HL-60 (cell line): Measurements from ENCODE around the gene CPNE4.

ENCODE experiments used
- GABPA ChIP-seq: IDR thresholded peaks from 2 replicates; pipeline ENCODE4 v1.6.1; 2012; ENCODE audit warnings: low read depth
- POLR2AphosphoS5 ChIP-seq: IDR thresholded peaks from 2 replicates; pipeline ENCODE4 v1.6.1; 2012; ENCODE audit warnings: low read depth
- REST ChIP-seq: IDR thresholded peaks from 2 replicates; pipeline ENCODE4 v1.6.1; 2012; ENCODE audit warnings: low read depth; ENCODE audit not compliant: insufficient replicate concordance
- TF ChIP-seq, protein P1 (sequence below): IDR thresholded peaks from one replicate; pipeline ENCODE4 v1.5.1; 2011; ENCODE audit warnings: low read length, control low read depth, inconsistent platforms; ENCODE audit not compliant: insufficient read depth

DNA sequence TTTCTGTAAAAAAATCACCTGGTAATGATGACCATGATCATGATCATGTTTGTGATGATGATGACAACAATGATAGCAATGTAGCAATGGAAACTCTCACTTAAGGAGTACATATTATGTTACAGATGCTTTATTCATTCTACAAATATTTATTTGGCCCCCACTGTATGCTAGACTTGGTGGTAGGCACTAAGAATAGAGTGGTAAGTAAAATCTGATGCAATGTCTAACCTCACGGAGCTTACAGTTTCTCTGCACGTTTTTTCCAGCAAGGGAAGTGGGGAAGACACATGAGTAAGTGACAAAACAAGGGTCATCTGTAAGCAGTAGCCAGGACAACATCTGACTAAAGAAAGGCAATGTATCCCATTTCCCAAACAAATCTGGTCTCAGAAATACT is 332.7 kb downstream of the CPNE4 start:
- no peak for TF ChIP-seq POLR2AphosphoS5
- TF ChIP-seq, protein P1, sequence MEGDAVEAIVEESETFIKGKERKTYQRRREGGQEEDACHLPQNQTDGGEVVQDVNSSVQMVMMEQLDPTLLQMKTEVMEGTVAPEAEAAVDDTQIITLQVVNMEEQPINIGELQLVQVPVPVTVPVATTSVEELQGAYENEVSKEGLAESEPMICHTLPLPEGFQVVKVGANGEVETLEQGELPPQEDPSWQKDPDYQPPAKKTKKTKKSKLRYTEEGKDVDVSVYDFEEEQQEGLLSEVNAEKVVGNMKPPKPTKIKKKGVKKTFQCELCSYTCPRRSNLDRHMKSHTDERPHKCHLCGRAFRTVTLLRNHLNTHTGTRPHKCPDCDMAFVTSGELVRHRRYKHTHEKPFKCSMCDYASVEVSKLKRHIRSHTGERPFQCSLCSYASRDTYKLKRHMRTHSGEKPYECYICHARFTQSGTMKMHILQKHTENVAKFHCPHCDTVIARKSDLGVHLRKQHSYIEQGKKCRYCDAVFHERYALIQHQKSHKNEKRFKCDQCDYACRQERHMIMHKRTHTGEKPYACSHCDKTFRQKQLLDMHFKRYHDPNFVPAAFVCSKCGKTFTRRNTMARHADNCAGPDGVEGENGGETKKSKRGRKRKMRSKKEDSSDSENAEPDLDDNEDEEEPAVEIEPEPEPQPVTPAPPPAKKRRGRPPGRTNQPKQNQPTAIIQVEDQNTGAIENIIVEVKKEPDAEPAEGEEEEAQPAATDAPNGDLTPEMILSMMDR = no peak
- TF ChIP-seq REST = no peak
- TF ChIP-seq GABPA = no peak
